CD14-positive monocyte (primary cell): ENCODE data around the gene AOC1. TPM values are rescaled to one million over a fixed set of nuclear protein-coding genes. Genes with fewer than 3 reads are reported as not detected.

Source experiments
- DNase-seq, 3 donors: peaks; one replicate each; pipeline ENCODE4 v3.0.0-alpha.2; 2011 to 2022
- H2AFZ ChIP-seq: 2 replicates; pipeline ENCODE4 v1.6.0; 2012; ENCODE audit warnings: mild to moderate bottlenecking, low read depth, low read length, inconsistent platforms; ENCODE audit not compliant: insufficient read depth, poor library complexity, severe bottlenecking
- H3K27ac ChIP-seq, 2 donors: 1 replicate in 1 of 2; 2 replicates in 1 of 2; pipeline ENCODE4 v1.5.1; 2012 to 2013; ENCODE audit warnings: low read length in 2 of 2, control low read depth in 1 of 2, inconsistent platforms in 1 of 2, low read depth in 1 of 2, mild to moderate bottlenecking in 1 of 2
- H3K27me3 ChIP-seq, 2 donors: one replicate each; pipeline versions ENCODE4 v1.6.0 to v1.6.1; 2011 to 2013; ENCODE audit warnings: low read length in 2 of 2; ENCODE audit not compliant: control insufficient read depth in 2 of 2, insufficient read depth in 2 of 2
- H3K36me3 ChIP-seq, 2 donors: replicated peaks in 1 of 2; 1 replicate in 1 of 2; 2 replicates in 1 of 2; pipeline versions ENCODE4 v1.5.1 to v1.6.1; 2012 to 2013; ENCODE audit warnings: low read length in 2 of 2, control low read depth in 1 of 2, inconsistent platforms in 1 of 2, mild to moderate bottlenecking in 1 of 2; ENCODE audit not compliant: insufficient read depth in 2 of 2, control insufficient read depth in 1 of 2
- H3K4me1 ChIP-seq, 2 donors: 1 replicate in 1 of 2; 2 replicates in 1 of 2; pipeline versions ENCODE4 v1.5.1 to v1.6.1; 2012 to 2013; ENCODE audit warnings: low read length in 2 of 2, control low read depth in 1 of 2, inconsistent platforms in 1 of 2, mild to moderate bottlenecking in 1 of 2, moderate library complexity in 1 of 2; ENCODE audit not compliant: insufficient read depth in 2 of 2, control insufficient read depth in 1 of 2
- H3K4me2 ChIP-seq: replicated peaks from 2 replicates; pipeline ENCODE3; 2012; ENCODE audit warnings: low read length, moderate library complexity, mild to moderate bottlenecking; ENCODE audit not compliant: poor library complexity, severe bottlenecking; ENCODE audit errors: extremely low read depth
- H3K4me3 ChIP-seq, 3 experiments: fragments of 200-600 bp in 1 of 3; sonication (generic) in 1 of 3; replicated peaks in 1 of 3; 1 replicate in 2 of 3; 2 replicates in 1 of 3; pipeline ENCODE4 v1.5.1; 2011 to 2013; ENCODE audit warnings: low read length in 3 of 3, mild to moderate bottlenecking in 3 of 3, control low read depth in 2 of 3, low read depth in 2 of 3, inconsistent platforms in 1 of 3, moderate library complexity in 1 of 3
- H3K79me2 ChIP-seq: 2 replicates; pipeline ENCODE4 v1.6.0; 2012; ENCODE audit warnings: mild to moderate bottlenecking, control low read depth, inconsistent platforms, low read length, moderate library complexity; ENCODE audit not compliant: insufficient read depth
- H3K9ac ChIP-seq: 2 replicates; pipeline ENCODE4 v1.6.0; 2017; ENCODE audit warnings: low read length, mild to moderate bottlenecking; ENCODE audit not compliant: insufficient read depth, poor library complexity, severe bottlenecking
- H3K9me3 ChIP-seq, 2 donors: replicated peaks in 1 of 2; 1 replicate in 1 of 2; 2 replicates in 1 of 2; pipeline versions ENCODE4 v1.5.1 to v1.6.1; 2012 to 2013; ENCODE audit warnings: low read length in 2 of 2, control low read depth in 1 of 2; ENCODE audit not compliant: control insufficient read depth in 1 of 2, insufficient read depth in 1 of 2
- H4K20me1 ChIP-seq: 2 replicates; pipeline ENCODE4 v1.6.0; 2012; ENCODE audit warnings: mild to moderate bottlenecking, low read length, control low read depth, moderate library complexity; ENCODE audit not compliant: insufficient read depth
- H3K27ac Mint-ChIP-seq, 7 donors: one replicate each; pipeline ENCODE4 v1.8.0; 2020; ENCODE audit warnings: mild to moderate bottlenecking in 7 of 7, mixed read lengths in 7 of 7, moderate library complexity in 6 of 7, inconsistent platforms in 2 of 7
- H3K27me3 Mint-ChIP-seq, 3 donors: one replicate each; pipeline ENCODE4 v1.8.0; 2021 to 2022; ENCODE audit warnings: low read depth in 3 of 3, mild to moderate bottlenecking in 3 of 3, mixed read lengths in 3 of 3, moderate library complexity in 3 of 3, inconsistent platforms in 1 of 3
- H3K36me3 Mint-ChIP-seq, 2 donors: one replicate each; pipeline ENCODE4 v1.8.0; 2020; ENCODE audit warnings: mixed read lengths in 2 of 2, inconsistent platforms in 1 of 2, mild to moderate bottlenecking in 1 of 2
- H3K4me1 Mint-ChIP-seq: one replicate; pipeline ENCODE4 v1.8.0; 2020; ENCODE audit warnings: mild to moderate bottlenecking, mixed read lengths
- H3K4me3 Mint-ChIP-seq, 2 donors: one replicate each; pipeline ENCODE4 v1.8.0; 2020; ENCODE audit warnings: mild to moderate bottlenecking in 2 of 2, mixed read lengths in 2 of 2, moderate library complexity in 1 of 2
- H3K9me3 Mint-ChIP-seq, 7 donors: one replicate each; pipeline ENCODE4 v1.8.0; 2020 to 2022; ENCODE audit warnings: mixed read lengths in 7 of 7, mild to moderate bottlenecking in 6 of 7, moderate library complexity in 6 of 7, inconsistent platforms in 2 of 7
- WGBS: methylation state at CpG from one replicate; pipeline ENCODE4 v1.1.5; 2013; ENCODE audit warnings: missing lambda C conversion rate; ENCODE audit not compliant: insufficient coverage; 5-methylcytosine and 5-hydroxymethylcytosine counted together
- intact Hi-C, 2 donors: fragments of 100-400 bp; cut with micrococcal nuclease; formaldehyde crosslinking; loops; one replicate each; pipeline versions ENCODE4 v1.15.0 to v1.15.1; 2023
- polyA plus RNA-seq, 3 donors: library from polyadenylated mRNA; depleted of rRNA in 1 of 3; unstranded in 2 of 3; stranded (reverse) in 1 of 3; fragments of 300-500 nt in 2 of 3; fragments of >200 nt in 1 of 3; fragmentation: Illumina TruSeq in 2 of 3; gene quantifications; 1 replicate in 2 of 3; 2 replicates in 1 of 3; pipeline ENCODE4 v1.2.3, GENCODE V29; 2012 to 2021
- TF ChIP-seq, protein P1 (sequence below): fragments of 200-600 bp; IDR thresholded peaks from one replicate; pipeline ENCODE4 v1.8.0; 2022; ENCODE audit warnings: antibody characterized with exemption, mild to moderate bottlenecking

AOC1 gene
- polyA plus RNA-seq, 3 donors, result 0.16 to 0.31 TPM; not detected in 1

GRCh38 chr7:150901160-150902035, 49.1 kb downstream of the AOC1 start:
- Mint-ChIP-seq H3K4me3 (no peak overlapping the region), H3K4me1 (peaks cover 10% of the 10 kb centered on the region), H3K36me3 (no peaks in the 10 kb centered on the region), H3K9me3 (peaks cover 0 to 4% (median 0%) of the 10 kb centered on the region in 7 donors), H3K27me3 (peaks cover 53 to 78% (median 68%) of the 10 kb centered on the region in 3 donors), H3K27ac (peak overlapping the region in 1 of 7 donors; percentile 33)
- intact Hi-C loops, result no loop called here
- Histone ChIP-seq H3K4me2 (no peak overlapping the region), H3K4me3 (no peak overlapping the region), H3K9me3 (no peaks in the 10 kb centered on the region), H3K79me2 (no peaks in the 10 kb centered on the region), H3K27ac (no peak overlapping the region), H4K20me1 (no peaks in the 10 kb centered on the region), H3K27me3 (peaks cover 7 to 52% of the 10 kb centered on the region in 2 donors), H3K36me3 (no peaks in the 10 kb centered on the region), H3K4me1 (peaks cover 0 to 6% of the 10 kb centered on the region in 2 donors), H2AFZ (no peak overlapping the region), H3K9ac (no peak overlapping the region)
- WGBS, result 45% methylated on average over 8 of the region's 15 CpGs
- TF ChIP-seq, protein P1, sequence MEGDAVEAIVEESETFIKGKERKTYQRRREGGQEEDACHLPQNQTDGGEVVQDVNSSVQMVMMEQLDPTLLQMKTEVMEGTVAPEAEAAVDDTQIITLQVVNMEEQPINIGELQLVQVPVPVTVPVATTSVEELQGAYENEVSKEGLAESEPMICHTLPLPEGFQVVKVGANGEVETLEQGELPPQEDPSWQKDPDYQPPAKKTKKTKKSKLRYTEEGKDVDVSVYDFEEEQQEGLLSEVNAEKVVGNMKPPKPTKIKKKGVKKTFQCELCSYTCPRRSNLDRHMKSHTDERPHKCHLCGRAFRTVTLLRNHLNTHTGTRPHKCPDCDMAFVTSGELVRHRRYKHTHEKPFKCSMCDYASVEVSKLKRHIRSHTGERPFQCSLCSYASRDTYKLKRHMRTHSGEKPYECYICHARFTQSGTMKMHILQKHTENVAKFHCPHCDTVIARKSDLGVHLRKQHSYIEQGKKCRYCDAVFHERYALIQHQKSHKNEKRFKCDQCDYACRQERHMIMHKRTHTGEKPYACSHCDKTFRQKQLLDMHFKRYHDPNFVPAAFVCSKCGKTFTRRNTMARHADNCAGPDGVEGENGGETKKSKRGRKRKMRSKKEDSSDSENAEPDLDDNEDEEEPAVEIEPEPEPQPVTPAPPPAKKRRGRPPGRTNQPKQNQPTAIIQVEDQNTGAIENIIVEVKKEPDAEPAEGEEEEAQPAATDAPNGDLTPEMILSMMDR, result no peak
- DNase-seq, result no peak

DNA sequence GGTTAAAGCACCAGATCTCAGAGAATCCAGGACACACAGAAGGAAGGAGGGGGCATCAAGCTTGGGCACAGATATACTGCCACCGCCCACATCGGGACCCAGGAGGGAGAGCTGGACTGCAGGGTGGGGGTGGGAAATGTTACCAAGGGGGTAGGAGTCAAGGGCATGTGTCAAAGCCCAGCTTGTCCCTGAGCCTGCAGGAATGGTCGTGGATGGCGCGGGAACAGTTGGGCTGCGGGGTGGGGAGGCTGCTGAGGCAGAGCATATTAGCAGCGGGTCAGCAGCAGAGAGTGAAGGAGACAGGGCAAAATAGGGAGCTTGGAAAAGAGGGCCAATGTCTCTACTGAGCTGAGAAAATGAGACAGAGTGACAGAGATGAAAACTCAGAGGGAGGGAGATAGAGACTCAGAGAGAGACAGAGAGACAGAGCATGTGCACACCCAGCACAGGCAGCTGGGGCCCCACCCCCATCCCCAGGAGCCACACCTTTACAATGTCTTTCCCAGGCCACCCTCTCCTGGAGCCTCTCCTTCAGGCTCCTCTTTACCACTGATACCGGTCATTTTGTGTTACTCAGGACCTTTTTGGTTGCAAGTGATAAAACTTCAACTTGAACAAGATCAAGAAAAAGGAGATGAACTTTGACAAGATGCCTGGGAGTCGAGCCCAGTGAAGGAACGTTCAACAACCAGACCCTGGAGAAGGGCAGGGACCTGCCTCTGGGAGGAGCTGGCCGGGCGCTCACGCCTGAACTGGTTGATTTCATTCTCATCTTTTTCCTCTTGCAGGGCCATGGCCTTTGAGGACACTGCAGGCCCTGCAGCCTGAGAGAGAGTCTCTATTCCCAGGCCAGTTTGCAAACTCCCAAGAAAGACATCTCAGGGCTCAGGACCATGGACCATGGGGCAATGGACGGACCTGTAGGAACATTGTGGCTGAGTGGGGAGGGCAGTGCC, 50.0 kb downstream of the AOC1 start:
- Histone ChIP-seq H3K36me3 (no peaks in the 10 kb centered on the region), H3K4me2 (no peak overlapping the region), H3K4me3 (no peak overlapping the region), H3K4me1 (peaks cover 0 to 6% of the 10 kb centered on the region in 2 donors), H3K27me3 (peaks cover 7 to 48% of the 10 kb centered on the region in 2 donors), H3K9ac (no peak overlapping the region), H3K9me3 (no peaks in the 10 kb centered on the region), H2AFZ (no peak overlapping the region), H4K20me1 (no peaks in the 10 kb centered on the region), H3K79me2 (no peaks in the 10 kb centered on the region), H3K27ac (no peak overlapping the region)
- peaks cover 10% of the 10 kb centered on the region for H3K4me1 Mint-ChIP-seq
- intact Hi-C loops, result no loop called here
- no peak overlapping the region for H3K27ac Mint-ChIP-seq
- TF ChIP-seq, protein P1, result no peak
- WGBS, result 89% methylated on average over 13 of the region's 14 CpGs
- peaks cover 0 to 4% (median 0%) of the 10 kb centered on the region in 7 donors for H3K9me3 Mint-ChIP-seq
- no peaks in the 10 kb centered on the region for H3K36me3 Mint-ChIP-seq
- H3K27me3 Mint-ChIP-seq, result peaks cover 50 to 73% (median 63%) of the 10 kb centered on the region in 3 donors
- DNase-seq, result no peak
- H3K4me3 Mint-ChIP-seq, result peak overlapping the region in 1 of 2 donors; percentile 51
